ENCODE results near the gene ZNF683. TPM values are rescaled to one million over a fixed set of nuclear protein-coding genes. Genes with fewer than 3 reads are reported as not detected.

ZNF683 gene
- total and polyA plus RNA-seq, 9 of the 15 experiments (the other 6 are each of a cell fraction or from before 2014, with no cell fraction given) = not detected

- TF ChIP-seq VEZF1 (CRISPR knock-in tag; IDR thresholded peaks at IDR 0.05) (no peak), SAP30 (IDR thresholded peaks at IDR 0.05; ENCODE audit: borderline replicate concordance, insufficient read depth, low read depth, low read length, poor library complexity, severe bottlenecking) (no peak), ZSCAN32 (CRISPR knock-in tag; IDR thresholded peaks at IDR 0.05) (no peak), DIDO1 (tag; IDR thresholded peaks at IDR 0.05; ENCODE audit: low read depth) (no peak), ILF3 (IDR thresholded peaks at IDR 0.05; ENCODE audit: borderline replicate concordance) (no peak), TAF1 (IDR thresholded peaks at IDR 0.05; ENCODE audit: control insufficient read depth, extremely low read depth, insufficient read depth, low read length, severe bottlenecking) (no peak), TEAD1 (CRISPR knock-in tag; IDR thresholded peaks at IDR 0.05) (peak in 1 of 2 experiments; percentile 44; a peak in 1 of 4 replicates), MAFK (IDR thresholded peaks at IDR 0.05; ENCODE audit: low read length) (0 out of 2 replicates have a peak, but pooled peaks have one; percentile 2), NRF1 (conservative IDR thresholded peaks at IDR 0.05 in 1 of 2, IDR thresholded peaks at IDR 0.05 in 1 of 2) (peak; percentile 37 to 62; a peak in 3 of 4 replicates), ZNF239 (CRISPR knock-in tag; IDR thresholded peaks at IDR 0.05) (no peak)
- TF ChIP-seq, protein P1, sequence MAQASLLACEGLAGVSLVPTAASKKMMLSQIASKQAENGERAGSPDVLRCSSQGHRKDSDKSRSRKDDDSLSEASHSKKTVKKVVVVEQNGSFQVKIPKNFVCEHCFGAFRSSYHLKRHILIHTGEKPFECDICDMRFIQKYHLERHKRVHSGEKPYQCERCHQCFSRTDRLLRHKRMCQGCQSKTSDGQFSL (CRISPR knock-in tag; IDR thresholded peaks at IDR 0.05) = no peak
- TF ChIP-seq, protein P1 (tag; IDR thresholded peaks at IDR 0.05) = no peak
These were observed 8.8 kb downstream of the ZNF683 start (continued) for GRCh38 chr1:26363549-26364448.
